KMS-11 (cell line): ENCODE data around the gene FZD1.

Source experiments
- H2AFZ ChIP-seq: fragments of 200-600 bp; sonication (generic); 2 replicates; pipeline ENCODE4 v1.6.1; 2016; ENCODE audit warnings: antibody characterized with exemption, mixed run types, low read depth
- H3K27ac ChIP-seq: fragments of 200-600 bp; sonication (generic); 2 replicates; pipeline ENCODE4 v1.6.1; 2016; ENCODE audit warnings: mild to moderate bottlenecking, mixed run types
- H3K27me3 ChIP-seq: fragments of 200-600 bp; sonication (generic); 2 replicates; pipeline ENCODE4 v1.6.1; 2017; ENCODE audit warnings: mild to moderate bottlenecking, low read depth, mixed run types, moderate library complexity; ENCODE audit not compliant: insufficient read depth
- H3K36me3 ChIP-seq: fragments of 200-600 bp; sonication (generic); 2 replicates; pipeline ENCODE4 v1.6.1; 2017; ENCODE audit warnings: mild to moderate bottlenecking, mixed run types; ENCODE audit not compliant: insufficient read depth
- H3K4me1 ChIP-seq: fragments of 200-600 bp; sonication (generic); 2 replicates; pipeline ENCODE4 v1.6.1; 2016; ENCODE audit warnings: mild to moderate bottlenecking, low read depth, mixed run types; ENCODE audit not compliant: poor library complexity, severe bottlenecking
- H3K4me2 ChIP-seq: fragments of 200-600 bp; sonication (generic); 2 replicates; pipeline ENCODE4 v1.7.0; 2016; ENCODE audit warnings: mild to moderate bottlenecking, mixed run types
- H3K4me3 ChIP-seq: fragments of 200-600 bp; sonication (generic); IDR thresholded peaks from 2 replicates; pipeline ENCODE4 v1.6.1; 2017; ENCODE audit warnings: low read depth, low read length, mixed read lengths; ENCODE audit not compliant: insufficient read depth
- H3K79me2 ChIP-seq: fragments of 200-600 bp; sonication (generic); 2 replicates; pipeline ENCODE4 v1.6.1; 2016; ENCODE audit warnings: low read depth, mixed run types; ENCODE audit not compliant: insufficient read depth
- H3K9ac ChIP-seq: fragments of 200-600 bp; sonication (generic); 2 replicates; pipeline ENCODE4 v1.6.1; 2016; ENCODE audit warnings: mild to moderate bottlenecking, mixed run types
- H4K20me1 ChIP-seq: fragments of 200-600 bp; sonication (generic); 2 replicates; pipeline ENCODE4 v1.6.1; 2016; ENCODE audit warnings: mild to moderate bottlenecking, mixed run types; ENCODE audit not compliant: insufficient read depth
- CTCF ChIP-seq: fragments of 200-600 bp; sonication (generic); conservative IDR thresholded peaks from 2 replicates; pipeline ENCODE4 v1.6.1; 2017; ENCODE audit warnings: low read depth, mild to moderate bottlenecking, antibody characterized with exemption, low read length, moderate library complexity, mixed read lengths

Gene FZD1

DNA sequence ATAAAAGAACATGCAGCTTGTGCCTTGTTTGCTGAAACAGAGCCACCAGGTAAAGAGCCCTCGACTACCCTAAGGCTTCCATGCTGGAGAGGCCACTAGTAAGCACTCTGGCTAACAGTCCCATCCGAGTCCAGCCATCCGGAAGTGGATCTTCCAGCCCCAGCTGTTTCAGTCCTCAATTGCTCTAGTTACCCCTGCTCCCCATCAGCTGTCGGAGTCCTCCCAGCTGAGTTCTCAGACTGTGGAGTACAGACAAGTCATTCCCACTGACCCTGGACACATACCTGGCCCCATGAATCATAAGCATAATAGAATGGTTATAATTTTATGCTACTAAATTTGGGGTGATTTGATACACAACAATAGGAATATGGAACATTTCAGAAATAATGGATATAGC is 13.5 kb upstream of the FZD1 start:
- no peaks in the 10 kb centered on the region for H3K27me3 ChIP-seq
- no peak overlapping the region for H3K27ac ChIP-seq
- no peak overlapping the region for H3K4me2 ChIP-seq
- no peaks in the 10 kb centered on the region for H3K36me3 ChIP-seq
- no peak overlapping the region for H3K4me3 ChIP-seq
- H2AFZ ChIP-seq, result no peak overlapping the region
- H3K79me2 ChIP-seq, result no peaks in the 10 kb centered on the region
- TF ChIP-seq CTCF, result no peak
- no peak overlapping the region for H3K9ac ChIP-seq
- H3K4me1 ChIP-seq, result no peaks in the 10 kb centered on the region
- H4K20me1 ChIP-seq, result no peaks in the 10 kb centered on the region

GRCh38 chr7:91251877-91252276 is 12.4 kb upstream of the FZD1 start:
- Histone ChIP-seq H3K4me2 (no peak overlapping the region), H3K36me3 (no peaks in the 10 kb centered on the region), H3K79me2 (no peaks in the 10 kb centered on the region), H2AFZ (no peak overlapping the region), H3K4me1 (no peaks in the 10 kb centered on the region), H3K27me3 (no peaks in the 10 kb centered on the region), H3K4me3 (no peak overlapping the region), H4K20me1 (no peaks in the 10 kb centered on the region), H3K27ac (no peak overlapping the region), H3K9ac (no peak overlapping the region)
- no peak for TF ChIP-seq CTCF

DNA sequence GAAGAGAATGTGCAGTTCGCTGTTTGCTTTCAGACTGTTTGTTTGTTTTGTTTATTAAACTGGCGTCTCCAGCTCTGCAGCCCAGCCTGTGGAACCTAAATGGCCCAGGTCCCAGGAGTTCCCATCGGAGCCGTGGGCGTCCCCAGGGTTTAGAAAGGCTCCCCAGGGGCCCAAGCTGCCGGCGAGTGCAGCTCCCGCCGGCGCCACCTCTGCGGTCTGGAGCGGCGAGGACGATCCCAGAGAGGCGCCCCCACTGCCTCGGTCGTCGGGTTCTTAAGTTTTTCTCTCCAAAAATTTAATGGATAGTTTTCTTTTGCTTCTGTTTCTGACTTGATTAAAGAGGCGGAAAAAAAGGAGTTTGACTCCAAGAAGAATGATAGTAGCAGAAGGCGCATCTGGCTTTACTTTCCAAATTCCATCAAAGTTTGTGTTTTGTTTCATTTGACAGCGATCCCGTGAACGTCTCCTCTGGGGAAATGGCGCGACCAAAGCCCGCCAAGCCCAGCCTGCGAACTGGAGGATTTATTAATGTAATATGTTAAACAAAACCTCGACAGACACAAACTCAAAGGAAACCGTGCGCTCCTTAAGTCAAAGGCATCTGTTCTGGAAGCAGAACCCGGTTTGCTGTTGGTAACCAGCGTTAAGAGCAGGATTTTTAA is 718 bp upstream of the FZD1 start:
- no peak for TF ChIP-seq CTCF
- Histone ChIP-seq H3K36me3 (no peaks in the 10 kb centered on the region), H2AFZ (peak overlapping the region; percentile 95), H3K4me3 (no peak overlapping the region), H3K9ac (peak overlapping the region; percentile 20; the same call in 1 of the 2 replicates), H3K27me3 (no peaks in the 10 kb centered on the region; the same call in 1 of the 2 replicates), H3K79me2 (no peaks in the 10 kb centered on the region), H3K27ac (no peak overlapping the region), H3K4me2 (peak overlapping the region; percentile 49), H3K4me1 (peaks cover 8% of the 10 kb centered on the region), H4K20me1 (no peaks in the 10 kb centered on the region)

DNA sequence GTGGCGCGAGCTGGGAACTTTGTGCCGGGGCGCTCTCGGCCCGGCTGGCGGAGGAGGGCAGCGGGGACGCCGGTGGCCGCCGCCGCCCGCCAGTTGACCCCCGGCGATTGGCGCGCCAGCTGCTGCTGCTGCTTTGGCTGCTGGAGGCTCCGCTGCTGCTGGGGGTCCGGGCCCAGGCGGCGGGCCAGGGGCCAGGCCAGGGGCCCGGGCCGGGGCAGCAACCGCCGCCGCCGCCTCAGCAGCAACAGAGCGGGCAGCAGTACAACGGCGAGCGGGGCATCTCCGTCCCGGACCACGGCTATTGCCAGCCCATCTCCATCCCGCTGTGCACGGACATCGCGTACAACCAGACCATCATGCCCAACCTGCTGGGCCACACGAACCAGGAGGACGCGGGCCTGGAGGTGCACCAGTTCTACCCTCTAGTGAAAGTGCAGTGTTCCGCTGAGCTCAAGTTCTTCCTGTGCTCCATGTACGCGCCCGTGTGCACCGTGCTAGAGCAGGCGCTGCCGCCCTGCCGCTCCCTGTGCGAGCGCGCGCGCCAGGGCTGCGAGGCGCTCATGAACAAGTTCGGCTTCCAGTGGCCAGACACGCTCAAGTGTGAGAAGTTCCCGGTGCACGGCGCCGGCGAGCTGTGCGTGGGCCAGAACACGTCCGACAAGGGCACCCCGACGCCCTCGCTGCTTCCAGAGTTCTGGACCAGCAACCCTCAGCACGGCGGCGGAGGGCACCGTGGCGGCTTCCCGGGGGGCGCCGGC is 870 bp downstream of the FZD1 start:
- TF ChIP-seq CTCF, result 0 out of 2 replicates have a peak, but pooled peaks have one; percentile 15
- no peaks in the 10 kb centered on the region for H3K36me3 ChIP-seq
- H3K4me2 ChIP-seq, result peak overlapping the region; percentile 49
- peak overlapping the region; percentile 33; the same call in 1 of the 2 replicates for H3K27ac ChIP-seq
- H3K27me3 ChIP-seq, result no peaks in the 10 kb centered on the region; the same call in 1 of the 2 replicates
- peaks cover 8% of the 10 kb centered on the region for H3K4me1 ChIP-seq
- H3K4me3 ChIP-seq, result no peak overlapping the region
- peak overlapping the region; percentile 38; the same call in 1 of the 2 replicates for H3K9ac ChIP-seq
- no peaks in the 10 kb centered on the region for H4K20me1 ChIP-seq
- no peaks in the 10 kb centered on the region for H3K79me2 ChIP-seq
- peak overlapping the region; percentile 95 for H2AFZ ChIP-seq
